Measurements from ENCODE around the gene PRDM16. TPM values are rescaled to one million over a fixed set of nuclear protein-coding genes. Genes with fewer than 3 reads are reported as not detected.

Gene PRDM16
- total and polyA plus RNA-seq, 2 donors (not counting 1 experiment from before 2014, with no cell fraction given) = 0.03 to 0.12 TPM

GRCh38 chr1:3136532-3136931 is 67.5 kb downstream of the PRDM16 start:
- H2AFZ ChIP-seq (ENCODE audit: insufficient read depth, low read depth, low read length, poor library complexity, severe bottlenecking) = no peak overlapping the region
- no peak overlapping the region for H3K9ac ChIP-seq (ENCODE audit: low read length)
- no peaks in the 10 kb centered on the region for H3K79me2 ChIP-seq (ENCODE audit: control insufficient read depth, insufficient read depth, low read length)
- H3K4me1 Mint-ChIP-seq = no peaks in the 10 kb centered on the region
- no peak overlapping the region for H3K4me3 ChIP-seq (ENCODE audit: control extremely low read depth in 1 of 5, extremely low read depth in 1 of 5, insufficient read depth in 1 of 5, low read depth in 2 of 5, low read length in 4 of 5)
- no peaks in the 10 kb centered on the region for H3K9me3 ChIP-seq (ENCODE audit: control extremely low read depth in 1 of 3, control insufficient read depth in 2 of 3, insufficient read depth in 1 of 3, low read length in 2 of 3)
- no peaks in the 10 kb centered on the region for H3K4me1 ChIP-seq (ENCODE audit: control insufficient read depth in 2 of 2, insufficient read depth in 2 of 2, low read length in 2 of 2)
- ChIA-PET POLR2A (no interaction called here), CTCF (no interaction called here)
- H3K9me3 Mint-ChIP-seq (ENCODE audit: insufficient read depth) = no peaks in the 10 kb centered on the region
- ATAC-seq (ENCODE audit: low read depth) (no peak), DNase-seq (no peak)
- intact Hi-C loops (cut with micrococcal nuclease) = no loop called here
- no peak overlapping the region for H3K4me2 ChIP-seq (replicated peaks; ENCODE audit: low read depth, low read length, poor library complexity, severe bottlenecking)
- peaks cover 3% of the 10 kb centered on the region for H3K27me3 Mint-ChIP-seq
- no peak overlapping the region for H3K27ac ChIP-seq (ENCODE audit: low read length in 2 of 2)
- TF ChIP-seq EZH2 (IDR thresholded peaks at IDR 0.05; ENCODE audit: borderline replicate concordance, insufficient read depth, low read depth, low read length, poor library complexity, severe bottlenecking) (no peak), CTCF (IDR thresholded peaks at IDR 0.05) (no peak)
- H3K4me3 Mint-ChIP-seq = no peak overlapping the region
- H3K27me3 ChIP-seq (replicated peaks in 1 of 4; ENCODE audit: control extremely low read depth in 1 of 4, control insufficient read depth in 3 of 4, insufficient read depth in 4 of 4, low read length in 3 of 4) = no peaks in the 10 kb centered on the region
- no peak overlapping the region for H3K27ac Mint-ChIP-seq
- H3K36me3 ChIP-seq (replicated peaks in 1 of 2; ENCODE audit: control extremely low read depth in 1 of 2, control insufficient read depth in 1 of 2, extremely low read depth in 1 of 2, insufficient read depth in 2 of 2, low read length in 1 of 2) = no peaks in the 10 kb centered on the region
- WGBS (ENCODE audit: insufficient coverage) = 89% methylated on average over 2 of the region's 5 CpGs
- no peaks in the 10 kb centered on the region for H4K20me1 ChIP-seq (ENCODE audit: control insufficient read depth, insufficient read depth, low read length, poor library complexity, severe bottlenecking)

GRCh38 chr1:3137111-3138100 is 68.4 kb downstream of the PRDM16 start:
- DNase-seq (no peak), ATAC-seq (ENCODE audit: low read depth) (no peak)
- ChIA-PET POLR2A (no interaction called here), CTCF (no interaction called here)
- Histone ChIP-seq H3K27me3 (replicated peaks in 1 of 4; ENCODE audit: control extremely low read depth in 1 of 4, control insufficient read depth in 3 of 4, insufficient read depth in 4 of 4, low read length in 3 of 4) (no peaks in the 10 kb centered on the region), H3K36me3 (replicated peaks in 1 of 2; ENCODE audit: control extremely low read depth in 1 of 2, control insufficient read depth in 1 of 2, extremely low read depth in 1 of 2, insufficient read depth in 2 of 2, low read length in 1 of 2) (no peaks in the 10 kb centered on the region), H4K20me1 (ENCODE audit: control insufficient read depth, insufficient read depth, low read length, poor library complexity, severe bottlenecking) (no peaks in the 10 kb centered on the region), H2AFZ (ENCODE audit: insufficient read depth, low read depth, low read length, poor library complexity, severe bottlenecking) (no peak overlapping the region), H3K4me3 (ENCODE audit: control extremely low read depth in 1 of 5, extremely low read depth in 1 of 5, insufficient read depth in 1 of 5, low read depth in 2 of 5, low read length in 4 of 5) (no peak overlapping the region), H3K9me3 (ENCODE audit: control extremely low read depth in 1 of 3, control insufficient read depth in 2 of 3, insufficient read depth in 1 of 3, low read length in 2 of 3) (no peaks in the 10 kb centered on the region), H3K9ac (ENCODE audit: low read length) (no peak overlapping the region), H3K4me1 (ENCODE audit: control insufficient read depth in 2 of 2, insufficient read depth in 2 of 2, low read length in 2 of 2) (no peaks in the 10 kb centered on the region), H3K4me2 (replicated peaks; ENCODE audit: low read depth, low read length, poor library complexity, severe bottlenecking) (no peak overlapping the region), H3K27ac (ENCODE audit: low read length in 2 of 2) (no peak overlapping the region), H3K79me2 (ENCODE audit: control insufficient read depth, insufficient read depth, low read length) (no peaks in the 10 kb centered on the region)
- intact Hi-C loops (cut with micrococcal nuclease) = no loop called here
- Mint-ChIP-seq H3K4me3 (no peak overlapping the region), H3K27ac (no peak overlapping the region), H3K4me1 (no peaks in the 10 kb centered on the region), H3K9me3 (ENCODE audit: insufficient read depth) (no peaks in the 10 kb centered on the region), H3K27me3 (peaks cover 3% of the 10 kb centered on the region)
- TF ChIP-seq CTCF (IDR thresholded peaks at IDR 0.05) = no peak
- TF ChIP-seq EZH2 (IDR thresholded peaks at IDR 0.05; ENCODE audit: borderline replicate concordance, insufficient read depth, low read depth, low read length, poor library complexity, severe bottlenecking) = no peak
- WGBS (ENCODE audit: insufficient coverage) = 95% methylated on average over 26 of the region's 28 CpGs
